Left ventricle myocardium inferior (tissue), 1 donor: ENCODE measurements around the gene SLC7A14. TPM values are rescaled to one million over a fixed set of nuclear protein-coding genes. Genes with fewer than 3 reads are reported as not detected.

ENCODE experiments used
- DNase-seq: peaks from one replicate; pipeline ENCODE4 v3.0.0-alpha.2; 2020
- H3K27ac ChIP-seq: fragments of 200-600 bp; replicated peaks from 2 replicates; pipeline ENCODE4 v1.8.0; 2021
- H3K27me3 ChIP-seq: fragments of 200-600 bp; 2 replicates; pipeline ENCODE4 v1.8.0; 2021; ENCODE audit warnings: low read depth
- H3K36me3 ChIP-seq: fragments of 200-600 bp; 2 replicates; pipeline ENCODE4 v1.8.0; 2021
- H3K4me1 ChIP-seq: fragments of 200-600 bp; 2 replicates; pipeline ENCODE4 v1.8.0; 2021
- H3K4me3 ChIP-seq: fragments of 200-600 bp; 2 replicates; pipeline ENCODE4 v1.8.0; 2021; ENCODE audit warnings: mild to moderate bottlenecking, moderate library complexity
- H3K9me3 ChIP-seq: fragments of 200-600 bp; replicated peaks from 2 replicates; pipeline ENCODE4 v1.8.0; 2021
- intact Hi-C: fragments of 100-400 bp; cut with micrococcal nuclease; formaldehyde crosslinking; loops from one replicate; pipeline ENCODE4 v1.11.0; 2022
- long read RNA-seq: library from polyadenylated mRNA; unstranded; transcript quantifications from one replicate; pipeline ENCODE4 v2.0.0, GENCODE V29; 2021
- total RNA-seq: library from RNA; stranded (reverse); fragmentation: NEBNext Ultra II Directional; extraction: Animal tissue kit (Norgen Biotek cat#: 25700); gene quantifications from one replicate; pipeline ENCODE4 v1.2.1, GENCODE V29; 2021
- TF ChIP-seq, protein P1 (sequence below): fragments of 200-600 bp; IDR thresholded peaks from 2 replicates; pipeline ENCODE4 v1.8.0; 2021; ENCODE audit warnings: antibody characterized with exemption, mild to moderate bottlenecking, borderline replicate concordance
- donor health status: DM: no; HTN: yes; CAD: no; lungs with severe emphysema.

Gene SLC7A14
- total RNA-seq = not detected
- long read RNA-seq = 0 reads

DNA sequence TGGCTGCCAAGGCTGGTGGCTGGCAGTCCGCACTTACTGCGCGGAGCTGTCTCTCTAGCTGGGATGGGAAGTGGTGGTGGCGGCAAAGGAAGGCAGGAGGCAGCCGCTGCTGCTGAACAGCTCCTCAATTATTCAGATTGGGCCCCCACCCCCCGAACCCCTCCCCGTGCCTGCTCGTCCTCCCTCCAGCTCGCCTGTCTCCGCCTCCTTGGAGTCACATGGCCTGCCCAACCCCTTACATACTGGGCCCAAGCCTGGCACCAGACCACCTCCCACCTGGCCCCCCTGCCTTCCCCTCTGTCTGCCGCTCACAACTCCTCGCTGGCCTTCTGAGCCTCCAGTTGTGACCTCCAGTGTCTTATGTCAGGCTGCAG is at the start of gene SLC7A14:
TSS of gene SLC7A14 (minus strand) at position 139 of the 374 bp plus-strand sequence. CDS start 59,139 bp downstream, outside the sequence.
- TF ChIP-seq, protein P1, sequence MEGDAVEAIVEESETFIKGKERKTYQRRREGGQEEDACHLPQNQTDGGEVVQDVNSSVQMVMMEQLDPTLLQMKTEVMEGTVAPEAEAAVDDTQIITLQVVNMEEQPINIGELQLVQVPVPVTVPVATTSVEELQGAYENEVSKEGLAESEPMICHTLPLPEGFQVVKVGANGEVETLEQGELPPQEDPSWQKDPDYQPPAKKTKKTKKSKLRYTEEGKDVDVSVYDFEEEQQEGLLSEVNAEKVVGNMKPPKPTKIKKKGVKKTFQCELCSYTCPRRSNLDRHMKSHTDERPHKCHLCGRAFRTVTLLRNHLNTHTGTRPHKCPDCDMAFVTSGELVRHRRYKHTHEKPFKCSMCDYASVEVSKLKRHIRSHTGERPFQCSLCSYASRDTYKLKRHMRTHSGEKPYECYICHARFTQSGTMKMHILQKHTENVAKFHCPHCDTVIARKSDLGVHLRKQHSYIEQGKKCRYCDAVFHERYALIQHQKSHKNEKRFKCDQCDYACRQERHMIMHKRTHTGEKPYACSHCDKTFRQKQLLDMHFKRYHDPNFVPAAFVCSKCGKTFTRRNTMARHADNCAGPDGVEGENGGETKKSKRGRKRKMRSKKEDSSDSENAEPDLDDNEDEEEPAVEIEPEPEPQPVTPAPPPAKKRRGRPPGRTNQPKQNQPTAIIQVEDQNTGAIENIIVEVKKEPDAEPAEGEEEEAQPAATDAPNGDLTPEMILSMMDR = no peak
- intact Hi-C loops = no loop called here
- no peak within 1 kb of the TSS for H3K27ac ChIP-seq
- H3K4me3 ChIP-seq = peak within 1 kb of the TSS; percentile 61
- H3K36me3 ChIP-seq = no peaks in the 10 kb centered on the region
- H3K27me3 ChIP-seq = peaks cover 60% of the 10 kb centered on the region
- peaks cover 15% of the 10 kb centered on the region for H3K4me1 ChIP-seq
- no peak for DNase-seq
- H3K9me3 ChIP-seq = no peaks in the 10 kb centered on the region

DNA sequence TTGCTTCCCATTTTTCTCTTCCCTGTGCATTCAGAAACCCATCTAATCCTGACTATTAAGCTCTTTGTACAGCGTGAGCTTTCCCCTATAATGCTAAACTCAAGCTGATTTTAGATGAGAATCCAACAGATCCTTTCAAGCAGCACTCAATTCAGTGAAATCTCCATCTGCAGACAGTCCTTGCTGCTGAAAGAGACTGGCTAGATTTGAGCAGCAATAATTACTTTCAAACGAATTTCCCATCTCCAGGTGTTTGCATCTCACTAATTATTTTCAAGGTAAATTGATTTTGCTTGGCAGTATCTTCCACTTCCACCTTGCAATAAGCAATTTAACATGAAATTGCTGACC is 49.5 kb upstream of the SLC7A14 start:
- no peaks in the 10 kb centered on the region for H3K4me1 ChIP-seq
- no peaks in the 10 kb centered on the region for H3K36me3 ChIP-seq
- H3K9me3 ChIP-seq = no peaks in the 10 kb centered on the region
- intact Hi-C loops = no loop called here
- H3K27ac ChIP-seq = no peak overlapping the region
- DNase-seq = no peak
- H3K4me3 ChIP-seq = no peak overlapping the region
- no peaks in the 10 kb centered on the region for H3K27me3 ChIP-seq
- TF ChIP-seq, protein P1 = no peak

DNA sequence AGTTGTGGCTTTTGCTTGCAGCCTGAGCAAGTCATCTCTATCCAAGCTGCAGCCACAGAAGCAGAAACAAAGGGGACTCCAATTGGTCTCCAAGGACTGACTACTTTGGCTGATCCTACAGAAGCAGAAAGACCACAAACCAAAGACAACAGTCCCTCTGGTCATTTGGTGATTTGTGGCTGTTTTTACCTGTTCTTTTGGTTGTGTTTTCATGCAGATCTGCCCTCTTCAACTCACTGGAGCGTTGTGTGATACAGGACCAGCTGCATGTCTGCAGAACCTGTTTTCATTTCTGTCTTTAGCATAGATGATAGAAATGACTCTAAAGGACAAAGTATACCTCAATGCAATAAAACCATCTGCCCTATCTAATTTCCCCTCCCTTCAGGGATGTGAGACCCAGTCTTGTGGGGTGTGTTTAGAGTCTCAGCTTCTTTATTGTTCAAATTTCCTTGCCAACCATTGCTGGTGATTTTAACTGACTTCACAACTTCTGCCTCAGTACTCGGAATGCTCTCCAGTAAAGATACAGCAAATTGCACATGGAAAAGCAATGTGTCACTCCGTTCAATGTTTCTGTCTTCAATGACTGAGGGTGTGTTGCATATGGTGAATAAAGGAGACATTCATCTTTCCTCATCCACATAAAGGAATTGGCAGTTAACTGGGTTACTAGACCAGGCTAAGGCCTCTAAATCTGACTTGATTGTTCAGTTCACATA is 48.9 kb upstream of the SLC7A14 start:
- no peaks in the 10 kb centered on the region for H3K36me3 ChIP-seq
- no peaks in the 10 kb centered on the region for H3K27me3 ChIP-seq
- no peaks in the 10 kb centered on the region for H3K4me1 ChIP-seq
- no peak overlapping the region for H3K27ac ChIP-seq
- TF ChIP-seq, protein P1 = no peak
- DNase-seq = no peak
- no peak overlapping the region for H3K4me3 ChIP-seq
- H3K9me3 ChIP-seq = no peaks in the 10 kb centered on the region
- intact Hi-C loops = no loop called here

DNA sequence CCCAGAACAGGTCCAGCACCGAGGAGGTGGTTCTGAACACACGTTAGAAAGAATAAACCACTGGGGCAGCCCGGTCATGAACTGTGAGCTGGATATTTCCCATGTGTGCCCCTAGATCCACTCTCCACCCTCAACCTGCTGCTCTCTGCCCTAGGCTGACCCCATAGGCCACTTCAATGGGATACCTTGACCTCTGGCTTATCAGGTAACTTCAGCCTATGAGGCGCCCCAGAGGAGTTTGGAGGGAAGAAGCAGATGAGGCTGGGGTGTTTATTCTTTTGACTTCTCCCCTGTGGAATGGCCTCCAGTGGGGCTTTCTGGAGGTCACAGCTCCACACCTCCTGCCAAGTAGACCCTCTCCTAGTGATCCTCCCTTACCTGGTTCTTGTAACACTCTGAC is 47.7 kb upstream of the SLC7A14 start:
- Histone ChIP-seq H3K4me3 (no peak overlapping the region), H3K9me3 (no peaks in the 10 kb centered on the region), H3K27me3 (no peaks in the 10 kb centered on the region), H3K27ac (no peak overlapping the region), H3K36me3 (no peaks in the 10 kb centered on the region), H3K4me1 (no peaks in the 10 kb centered on the region)
- intact Hi-C loops = no loop called here
- TF ChIP-seq, protein P1 = no peak
- no peak for DNase-seq

DNA sequence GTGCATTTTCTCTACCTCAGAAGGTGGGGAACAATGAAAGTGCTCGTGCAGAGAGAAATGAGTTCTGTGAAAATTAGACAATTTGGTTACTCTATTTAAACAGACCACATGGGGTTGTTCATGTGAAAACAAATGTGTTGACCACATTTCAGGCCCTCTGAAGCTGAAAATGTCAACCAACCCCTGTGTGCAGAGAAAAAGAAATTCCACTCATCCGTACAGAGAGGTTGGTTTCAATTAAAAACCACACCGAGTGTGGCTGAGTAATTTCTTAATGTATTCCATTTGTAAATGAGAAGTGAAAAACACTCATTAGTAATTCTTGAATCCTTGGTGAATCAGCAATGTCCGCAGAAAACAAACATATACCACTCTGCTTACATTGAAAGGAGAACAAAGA is 46.9 kb upstream of the SLC7A14 start:
- no peaks in the 10 kb centered on the region for H3K36me3 ChIP-seq
- H3K27ac ChIP-seq = no peak overlapping the region
- H3K27me3 ChIP-seq = no peaks in the 10 kb centered on the region
- intact Hi-C loops = no loop called here
- H3K4me3 ChIP-seq = no peak overlapping the region
- H3K4me1 ChIP-seq = no peaks in the 10 kb centered on the region
- TF ChIP-seq, protein P1 = no peak
- H3K9me3 ChIP-seq = no peaks in the 10 kb centered on the region
- DNase-seq = no peak
